ENCODE measurements around the gene RHPN2.
"Not testable (repeated sequence)": the region's sequence is repeated elsewhere in the genome, so short reads cannot be mapped to it uniquely, and the experiment has no call there.

RHPN2 gene

GRCh38 chr19:33025468-33026238 lies 39.0 kb downstream of the RHPN2 start:
- not testable (repeated sequence) for DNase-seq

GRCh38 chr19:33024398-33024797 lies 40.3 kb downstream of the RHPN2 start:
- no peak for DNase-seq

- DNase-seq = no peak
Measured at GRCh38 chr19:33022472-33023116, 42.1 kb downstream of the RHPN2 start.

- not testable (repeated sequence) for DNase-seq
Measured at GRCh38 chr19:33010891-33011290, 53.8 kb downstream of the RHPN2 start.

- no peak for DNase-seq
Measured at GRCh38 chr19:33008738-33009137, 56.0 kb downstream of the RHPN2 start.

- no peak for DNase-seq
Measured at GRCh38 chr19:33005440-33005839, 59.2 kb downstream of the RHPN2 start.

GRCh38 chr19:33003424-33004024 lies 61.2 kb downstream of the RHPN2 start:
- DNase-seq = not testable (repeated sequence)

GRCh38 chr19:33002126-33002865 lies 62.4 kb downstream of the RHPN2 start:
- DNase-seq = not testable (repeated sequence)

- DNase-seq = no peak
Measured at GRCh38 chr19:33000910-33001309, 63.8 kb downstream of the RHPN2 start.

GRCh38 chr19:33000510-33000909 lies 64.2 kb downstream of the RHPN2 start:
- no peak for DNase-seq

- no peak for DNase-seq
Measured at GRCh38 chr19:32998722-32999121, 66.0 kb downstream of the RHPN2 start.

GRCh38 chr19:32997716-32998355 lies 66.9 kb downstream of the RHPN2 start:
- DNase-seq = no peak

GRCh38 chr19:32997061-32997464 lies 67.6 kb downstream of the RHPN2 start:
- DNase-seq = not testable (repeated sequence)

- DNase-seq = not testable (repeated sequence)
Measured at GRCh38 chr19:32995966-32996365, 68.7 kb downstream of the RHPN2 start.

- no peak for DNase-seq
Measured at GRCh38 chr19:32988724-32989123, 76.0 kb downstream of the RHPN2 start.

- not testable (repeated sequence) for DNase-seq
Measured at GRCh38 chr19:32988254-32988653, 76.4 kb downstream of the RHPN2 start.

- not testable (repeated sequence) for DNase-seq
Measured at GRCh38 chr19:32982488-32982887, 82.2 kb downstream of the RHPN2 start.

- DNase-seq = not testable (repeated sequence)
Measured at GRCh38 chr19:32979807-32980206, 84.9 kb downstream of the RHPN2 start.

GRCh38 chr19:32977813-32978212 lies 86.9 kb downstream of the RHPN2 start:
- not testable (repeated sequence) for DNase-seq

GRCh38 chr19:32977280-32977679 lies 87.4 kb downstream of the RHPN2 start:
- no peak for DNase-seq

GRCh38 chr19:32976223-32976805 lies 88.4 kb downstream of the RHPN2 start:
- DNase-seq = peak; percentile 41
